GM18502 (cell line): ENCODE results near the gene NSD2.
"Not testable (repeated sequence)": the region's sequence is repeated elsewhere in the genome, so short reads cannot be mapped to it uniquely, and the experiment has no call there.

Experiments
- ATAC-seq: cut with Tn5 transposase; IDR thresholded peaks from one replicate; pipeline ENCODE4 v1.9.1; 2021; ENCODE audit warnings: mild to moderate bottlenecking; ENCODE audit not compliant: unreplicated experiment, poor library complexity

The NSD2 gene

DNA sequence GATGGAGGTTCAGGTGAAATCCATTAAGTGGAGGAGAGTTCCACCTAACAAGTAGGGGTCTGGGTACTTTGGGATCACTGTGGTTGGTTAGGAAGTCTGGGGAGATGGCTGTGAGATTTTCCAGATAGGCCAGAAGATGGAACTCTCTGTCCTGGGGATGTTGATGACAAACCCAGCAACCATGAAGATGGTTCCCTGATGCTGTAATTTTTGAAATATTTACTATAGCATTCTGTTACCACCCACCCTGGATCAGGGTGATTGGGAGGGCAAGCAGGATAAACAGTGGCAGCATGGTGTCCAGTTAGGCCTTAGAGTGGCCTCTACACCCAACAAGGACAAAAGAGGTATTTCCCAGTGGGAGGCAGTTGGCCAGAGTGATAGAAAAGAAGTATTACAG lies 153.5 kb downstream of the NSD2 start:
- ATAC-seq = no peak

DNA sequence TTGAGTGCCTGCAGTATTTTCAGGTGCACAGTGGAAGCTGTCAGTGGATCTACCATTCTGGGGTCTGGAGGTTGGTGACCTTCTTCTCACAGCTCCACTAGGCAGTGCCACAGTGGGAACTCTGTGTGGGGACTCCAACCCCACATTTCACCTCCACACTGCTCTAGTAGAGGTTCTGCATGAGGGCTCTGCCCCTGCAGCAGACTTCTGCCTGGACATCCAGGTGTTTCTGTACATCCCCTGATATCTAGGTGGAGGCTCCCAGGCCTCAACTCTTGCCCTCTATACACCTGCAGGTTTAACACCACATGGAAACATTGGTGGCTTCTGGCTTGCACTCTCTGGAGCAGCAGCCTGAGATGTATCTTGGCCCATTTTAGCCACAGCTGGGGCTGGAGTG lies 154.6 kb downstream of the NSD2 start:
- no peak for ATAC-seq

DNA sequence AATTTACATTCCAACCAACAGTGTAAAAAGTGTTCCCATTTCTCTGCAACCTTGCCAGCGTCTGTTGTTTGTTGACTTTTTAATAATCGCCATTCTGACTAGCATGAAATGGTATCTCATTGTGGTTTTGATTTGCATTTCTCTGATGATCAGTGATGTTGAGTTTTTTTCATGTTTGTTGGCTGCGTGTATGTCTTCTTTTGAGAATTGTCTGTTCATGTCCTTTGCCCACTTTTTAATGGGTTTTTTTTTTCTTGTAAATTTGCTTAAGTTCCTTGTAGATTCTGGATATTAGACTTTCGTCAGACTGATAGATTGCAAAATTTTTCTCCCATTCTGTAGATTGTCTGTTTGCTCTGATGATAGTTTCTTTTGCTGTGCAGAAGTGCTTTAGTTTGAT lies 155.9 kb downstream of the NSD2 start:
- ATAC-seq = not testable (repeated sequence)

DNA sequence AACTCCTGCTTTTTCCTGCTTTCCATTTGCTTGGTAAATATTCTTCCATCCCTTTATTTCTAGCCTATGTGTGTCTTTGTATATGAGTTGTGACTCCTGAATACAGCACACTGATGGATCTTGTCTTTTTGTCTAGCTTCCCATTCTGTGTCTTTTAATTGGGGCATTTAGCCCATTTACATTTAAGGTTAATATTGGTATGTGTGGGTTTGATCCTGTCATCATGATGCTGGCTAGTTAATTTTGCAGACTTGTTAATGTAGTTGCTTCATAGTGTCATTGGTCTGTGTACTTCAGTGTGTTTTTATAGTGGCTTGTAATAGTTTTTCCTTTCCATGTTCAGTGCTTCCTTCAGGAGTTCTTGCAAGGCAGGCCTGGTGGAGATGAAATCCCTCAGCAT lies 160.0 kb downstream of the NSD2 start:
- not testable (repeated sequence) for ATAC-seq
